GM12801 (cell line): ENCODE results near the gene NOD1.

Experiments
- CTCF ChIP-seq: IDR thresholded peaks from one replicate; pipeline ENCODE4 v1.5.1; 2011; ENCODE audit warnings: control low read depth; ENCODE audit not compliant: insufficient read length; ENCODE audit errors: extremely low read depth

Gene NOD1

GRCh38 chr7:30478349-30479201, at the start of gene NOD1:
TSS of gene NOD1 (minus strand) at chr7:30478784. CDS start at chr7:30456921, 21,863 bp downstream.
- no peak for TF ChIP-seq CTCF

GRCh38 chr7:30526163-30526562, 47.6 kb upstream of the NOD1 start:
- TF ChIP-seq CTCF = no peak

GRCh38 chr7:30525429-30525828, 46.8 kb upstream of the NOD1 start:
- no peak for TF ChIP-seq CTCF

GRCh38 chr7:30524545-30524944, 46.0 kb upstream of the NOD1 start:
- TF ChIP-seq CTCF = no peak

- TF ChIP-seq CTCF = no peak
Measured at GRCh38 chr7:30523466-30523865, 44.9 kb upstream of the NOD1 start.

- TF ChIP-seq CTCF = no peak
Measured at GRCh38 chr7:30522159-30522558, 43.6 kb upstream of the NOD1 start.

- TF ChIP-seq CTCF = no peak
Measured at GRCh38 chr7:30521532-30521931, 42.9 kb upstream of the NOD1 start.
